Rectal smooth muscle tissue (tissue), 1 donor: Measurements from ENCODE around the gene EI24.
A peak's percentile ranks its signal among the peaks of the same experiment; 100 is the strongest.
"Not testable (repeated sequence)": the region's sequence is repeated elsewhere in the genome, so short reads cannot be mapped to it uniquely, and the experiment has no call there.

Source experiments
- H3K27ac ChIP-seq: one replicate; pipeline ENCODE4 v1.7.0; 2013; ENCODE audit warnings: low read depth, low read length, inconsistent platforms
- H3K27me3 ChIP-seq: one replicate; pipeline ENCODE4 v1.7.0; 2013; ENCODE audit warnings: low read length; ENCODE audit not compliant: control insufficient read depth, insufficient read depth
- H3K36me3 ChIP-seq: one replicate; pipeline ENCODE4 v1.7.0; 2013; ENCODE audit warnings: low read length; ENCODE audit not compliant: control insufficient read depth, insufficient read depth
- H3K4me1 ChIP-seq: one replicate; pipeline ENCODE4 v1.7.0; 2013; ENCODE audit warnings: low read length; ENCODE audit not compliant: control insufficient read depth, insufficient read depth
- H3K4me3 ChIP-seq: one replicate; pipeline ENCODE4 v1.7.0; 2013; ENCODE audit warnings: low read length
- H3K9ac ChIP-seq: one replicate; pipeline ENCODE4 v1.7.0; 2013; ENCODE audit warnings: low read length

Gene EI24

DNA sequence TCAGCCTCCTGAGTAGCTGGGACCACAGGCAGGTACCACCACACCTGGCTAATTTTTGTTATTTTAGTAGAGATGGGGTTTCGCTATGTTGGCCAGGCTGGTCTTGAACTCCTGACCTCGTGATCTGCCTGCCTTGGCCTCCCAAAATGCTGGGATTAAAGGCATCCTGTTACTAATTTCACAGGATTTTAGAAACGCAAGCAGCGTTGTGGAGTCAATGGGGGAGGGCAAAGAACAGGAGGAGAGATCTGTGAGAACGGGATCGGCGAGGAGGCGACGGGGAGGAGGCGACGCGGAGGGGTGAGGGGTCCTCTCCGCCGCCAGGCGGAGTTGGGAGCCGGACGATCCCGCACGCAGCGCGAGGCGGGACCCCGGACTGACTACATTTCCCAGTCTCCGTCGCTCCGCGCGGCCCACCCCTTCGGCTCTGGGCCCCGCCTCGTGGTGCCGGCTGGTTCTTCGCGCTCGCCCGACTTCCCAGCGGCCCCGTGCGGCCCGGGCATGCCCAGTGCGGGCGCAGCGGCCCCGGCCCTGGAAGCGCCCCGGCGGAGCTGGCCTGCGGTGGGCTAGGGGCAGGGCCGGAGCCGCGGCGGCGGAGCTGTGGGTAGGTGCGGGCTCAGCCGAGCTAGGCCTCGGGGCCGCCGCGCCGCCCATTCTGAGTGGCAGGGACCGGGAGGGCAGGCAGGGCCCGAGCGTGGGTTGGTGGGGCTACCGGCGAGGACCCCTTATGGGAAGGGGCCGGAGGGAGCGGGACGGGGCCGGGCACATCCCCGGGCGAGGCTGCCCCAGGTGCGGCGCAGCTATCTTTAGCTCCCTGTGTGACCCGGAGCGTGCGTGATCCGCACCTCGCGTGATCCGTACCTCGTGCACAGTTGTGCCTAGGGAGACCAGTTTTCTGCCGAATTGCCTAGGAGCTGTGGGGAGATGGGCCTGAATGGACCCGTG, at the start of gene EI24:
TSS of gene EI24 (plus strand) at position 508 of the 945 bp plus-strand sequence. CDS start 3,051 bp downstream, outside the sequence.
- no peaks in the 10 kb centered on the region for H3K27me3 ChIP-seq
- no peaks in the 10 kb centered on the region for H3K36me3 ChIP-seq
- H3K4me3 ChIP-seq, result peak within 1 kb of the TSS; percentile 91
- H3K27ac ChIP-seq, result peak within 1 kb of the TSS; percentile 70
- H3K4me1 ChIP-seq, result peaks cover 4% of the 10 kb centered on the region
- H3K9ac ChIP-seq, result peak within 1 kb of the TSS; percentile 81

- no peak overlapping the region for H3K27ac ChIP-seq
- H3K4me1 ChIP-seq, result no peaks in the 10 kb centered on the region
- H3K27me3 ChIP-seq, result no peaks in the 10 kb centered on the region
- H3K9ac ChIP-seq, result no peak overlapping the region
- H3K4me3 ChIP-seq, result no peak overlapping the region
- H3K36me3 ChIP-seq, result no peaks in the 10 kb centered on the region
Observed at GRCh38 chr11:125519860-125520834, 49.1 kb upstream of the EI24 start.

DNA sequence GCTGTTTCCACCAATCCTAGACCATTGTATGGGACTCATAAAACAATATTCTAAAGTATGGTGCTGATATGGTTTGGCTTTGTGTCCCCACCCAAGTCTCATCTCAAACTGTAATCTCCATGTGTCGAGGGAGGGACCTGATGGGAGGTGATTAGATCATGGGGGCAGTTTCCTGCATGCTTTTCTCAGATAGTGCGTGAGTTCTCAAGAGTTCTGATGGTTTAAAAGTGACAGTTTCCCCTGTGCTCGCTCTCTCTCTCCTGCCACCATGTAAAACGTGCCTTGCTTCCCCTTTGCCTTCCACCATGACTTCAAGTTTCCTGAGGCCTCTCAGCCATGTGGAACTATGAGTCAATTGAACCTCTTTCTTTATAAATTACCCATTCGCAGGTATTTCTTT, 44.0 kb upstream of the EI24 start:
- Histone ChIP-seq H3K27me3 (no peaks in the 10 kb centered on the region), H3K4me1 (no peaks in the 10 kb centered on the region), H3K9ac (no peak overlapping the region), H3K27ac (no peak overlapping the region), H3K36me3 (no peaks in the 10 kb centered on the region), H3K4me3 (no peak overlapping the region)

DNA sequence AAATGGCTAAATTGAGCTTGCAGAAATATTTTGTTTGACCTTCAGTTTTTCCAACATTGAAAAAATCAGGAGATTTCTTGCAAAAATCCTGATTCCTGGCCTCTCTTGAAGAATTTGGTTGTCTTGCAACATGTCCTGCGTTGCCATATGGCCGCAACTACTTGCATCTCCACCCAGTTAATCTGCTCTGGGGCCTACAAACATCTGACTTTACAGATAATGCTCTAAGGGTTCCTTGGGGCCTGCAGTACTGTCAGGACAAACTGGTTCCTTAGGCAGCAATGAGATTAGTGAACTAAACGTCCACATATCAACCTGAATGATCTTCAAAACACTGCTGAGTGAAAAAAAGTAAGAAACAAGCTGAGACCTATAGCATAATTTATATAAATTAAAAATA, 36.6 kb upstream of the EI24 start:
- H3K36me3 ChIP-seq, result no peaks in the 10 kb centered on the region
- H3K27ac ChIP-seq, result no peak overlapping the region
- H3K27me3 ChIP-seq, result no peaks in the 10 kb centered on the region
- no peak overlapping the region for H3K9ac ChIP-seq
- H3K4me3 ChIP-seq, result no peak overlapping the region
- H3K4me1 ChIP-seq, result no peaks in the 10 kb centered on the region

DNA sequence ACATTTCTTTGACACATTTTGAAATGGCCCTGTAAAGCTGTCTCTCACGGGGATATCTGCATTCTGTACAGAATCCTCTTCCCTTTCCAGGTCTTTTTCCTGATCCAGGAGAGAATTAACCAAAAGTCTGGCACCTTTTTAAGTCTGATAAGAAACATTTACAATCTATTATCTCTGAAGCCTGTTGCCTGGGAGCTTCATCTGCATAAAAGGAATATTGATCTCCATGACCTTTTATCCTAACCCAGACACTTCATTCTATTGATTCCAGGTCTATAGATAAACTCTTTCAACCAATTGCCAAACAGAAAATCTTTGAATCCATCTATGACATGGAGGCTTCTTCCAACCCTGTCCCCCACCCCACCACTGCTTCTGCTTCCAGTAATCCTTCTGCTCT, 33.7 kb upstream of the EI24 start:
- no peaks in the 10 kb centered on the region for H3K27me3 ChIP-seq
- no peak overlapping the region for H3K4me3 ChIP-seq
- H3K4me1 ChIP-seq, result no peaks in the 10 kb centered on the region
- no peak overlapping the region for H3K9ac ChIP-seq
- H3K36me3 ChIP-seq, result no peaks in the 10 kb centered on the region
- H3K27ac ChIP-seq, result no peak overlapping the region

GRCh38 chr11:125536834-125537233, 32.4 kb upstream of the EI24 start:
- not testable (repeated sequence) for H3K4me3 ChIP-seq, H3K36me3 ChIP-seq, H3K27ac ChIP-seq, H3K9ac ChIP-seq, H3K4me1 ChIP-seq, H3K27me3 ChIP-seq

DNA sequence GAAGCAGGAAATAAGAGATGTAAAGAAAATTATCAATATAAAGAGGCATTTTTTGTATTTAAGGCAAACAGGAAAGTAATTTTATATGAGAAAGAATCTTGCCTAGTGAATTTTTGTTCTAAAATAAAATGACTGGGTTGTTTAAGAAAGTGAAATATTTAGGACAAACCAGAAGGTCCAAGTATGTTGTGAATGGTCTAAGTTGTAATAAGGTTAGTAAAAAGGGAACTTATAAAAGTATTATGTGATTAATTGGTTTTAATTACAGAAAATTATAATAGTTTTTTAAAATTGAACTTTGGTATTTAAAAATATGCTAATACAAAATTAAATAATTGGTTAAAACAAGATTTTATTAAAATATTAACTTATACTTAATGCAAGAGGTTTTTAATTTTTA, 26.6 kb upstream of the EI24 start:
- Histone ChIP-seq H3K27me3 (no peaks in the 10 kb centered on the region), H3K36me3 (no peaks in the 10 kb centered on the region), H3K4me3 (no peak overlapping the region), H3K4me1 (no peaks in the 10 kb centered on the region), H3K9ac (no peak overlapping the region), H3K27ac (no peak overlapping the region)

GRCh38 chr11:125550780-125551179, 18.5 kb upstream of the EI24 start:
- no peak overlapping the region for H3K4me3 ChIP-seq
- H3K27ac ChIP-seq, result no peak overlapping the region
- no peak overlapping the region for H3K9ac ChIP-seq
- H3K27me3 ChIP-seq, result no peaks in the 10 kb centered on the region
- no peaks in the 10 kb centered on the region for H3K4me1 ChIP-seq
- no peaks in the 10 kb centered on the region for H3K36me3 ChIP-seq

GRCh38 chr11:125551835-125552342, 17.4 kb upstream of the EI24 start:
- Histone ChIP-seq H3K9ac (no peak overlapping the region), H3K27ac (no peak overlapping the region), H3K36me3 (no peaks in the 10 kb centered on the region), H3K4me3 (no peak overlapping the region), H3K27me3 (no peaks in the 10 kb centered on the region), H3K4me1 (no peaks in the 10 kb centered on the region)

GRCh38 chr11:125552927-125553326, 16.4 kb upstream of the EI24 start:
- Histone ChIP-seq H3K4me3 (no peak overlapping the region), H3K4me1 (no peaks in the 10 kb centered on the region), H3K27ac (no peak overlapping the region), H3K27me3 (no peaks in the 10 kb centered on the region), H3K36me3 (no peaks in the 10 kb centered on the region), H3K9ac (no peak overlapping the region)

- no peaks in the 10 kb centered on the region for H3K4me1 ChIP-seq
- no peak overlapping the region for H3K4me3 ChIP-seq
- no peaks in the 10 kb centered on the region for H3K36me3 ChIP-seq
- no peak overlapping the region for H3K9ac ChIP-seq
- no peak overlapping the region for H3K27ac ChIP-seq
- no peaks in the 10 kb centered on the region for H3K27me3 ChIP-seq
Observed at GRCh38 chr11:125553357-125553756, 15.9 kb upstream of the EI24 start.

DNA sequence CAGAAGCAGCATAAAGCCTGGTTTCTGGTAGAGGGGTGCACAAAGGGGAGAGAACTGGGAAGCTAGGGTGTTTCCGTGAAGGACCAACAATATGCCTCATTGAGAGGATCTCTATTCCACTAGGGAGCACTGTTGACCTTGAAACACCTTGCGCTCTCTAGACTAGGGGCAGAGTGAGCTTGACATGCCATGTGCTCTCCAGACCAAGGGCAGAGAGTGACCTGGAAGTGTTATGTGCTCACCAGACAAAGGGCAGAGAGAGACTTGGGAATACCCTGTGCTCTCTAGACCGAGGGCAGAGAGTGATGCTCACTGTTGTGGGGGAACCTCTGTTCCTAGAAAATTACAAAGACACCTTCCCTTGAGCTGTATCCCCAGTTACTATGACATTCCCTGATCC, 15.2 kb upstream of the EI24 start:
- Histone ChIP-seq H3K27me3 (no peaks in the 10 kb centered on the region), H3K4me3 (no peak overlapping the region), H3K4me1 (no peaks in the 10 kb centered on the region), H3K27ac (no peak overlapping the region), H3K9ac (no peak overlapping the region), H3K36me3 (no peaks in the 10 kb centered on the region)
